GM21576 (cell line): ENCODE measurements around the gene AK2.
"Not testable (repeated sequence)": the region's sequence is repeated elsewhere in the genome, so short reads cannot be mapped to it uniquely, and the experiment has no call there.

Source experiments
- ATAC-seq: cut with Tn5 transposase; IDR thresholded peaks from one replicate; pipeline ENCODE4 v1.9.1; 2021; ENCODE audit warnings: mild to moderate bottlenecking, moderate library complexity; ENCODE audit not compliant: unreplicated experiment

Gene AK2

DNA sequence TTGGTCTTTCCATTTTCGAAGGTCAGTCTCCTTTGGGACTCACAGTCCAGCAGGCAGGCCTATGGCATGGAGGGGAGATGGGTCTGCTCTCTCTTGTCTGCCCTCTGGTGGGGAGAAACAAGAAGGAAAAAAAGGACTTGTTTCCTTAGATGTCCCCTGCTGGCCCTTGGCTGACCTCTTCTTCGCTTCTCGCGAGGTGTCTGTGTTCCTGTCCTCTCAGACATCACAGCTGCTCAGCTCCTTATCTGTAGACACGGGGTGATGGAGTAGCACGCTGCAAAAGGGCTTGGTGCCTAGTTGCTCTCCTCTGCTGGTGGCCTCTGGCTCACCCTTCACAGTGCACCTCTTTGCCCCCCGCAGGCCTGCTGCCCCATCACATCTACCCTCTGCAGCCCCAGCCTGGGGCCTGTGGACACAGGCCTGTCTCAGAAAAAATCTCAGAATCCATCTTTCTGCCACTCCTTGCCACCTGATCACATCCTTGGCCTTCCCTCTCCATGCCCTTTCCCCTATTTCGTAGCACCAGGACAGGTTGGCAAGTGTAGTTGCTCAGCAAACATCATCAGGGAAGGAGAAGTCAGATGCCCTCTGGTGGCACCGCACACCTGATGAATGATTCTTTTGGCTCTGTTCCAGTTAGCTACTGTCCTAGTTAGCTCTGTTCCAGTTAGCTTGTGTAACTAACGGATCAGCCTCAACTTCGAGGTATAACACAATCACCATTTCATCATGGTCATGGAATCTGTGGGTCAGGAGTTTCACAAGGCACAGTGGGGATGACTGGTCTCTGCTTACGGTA lies 18.7 kb upstream of the AK2 start:
- ATAC-seq = no peak

DNA sequence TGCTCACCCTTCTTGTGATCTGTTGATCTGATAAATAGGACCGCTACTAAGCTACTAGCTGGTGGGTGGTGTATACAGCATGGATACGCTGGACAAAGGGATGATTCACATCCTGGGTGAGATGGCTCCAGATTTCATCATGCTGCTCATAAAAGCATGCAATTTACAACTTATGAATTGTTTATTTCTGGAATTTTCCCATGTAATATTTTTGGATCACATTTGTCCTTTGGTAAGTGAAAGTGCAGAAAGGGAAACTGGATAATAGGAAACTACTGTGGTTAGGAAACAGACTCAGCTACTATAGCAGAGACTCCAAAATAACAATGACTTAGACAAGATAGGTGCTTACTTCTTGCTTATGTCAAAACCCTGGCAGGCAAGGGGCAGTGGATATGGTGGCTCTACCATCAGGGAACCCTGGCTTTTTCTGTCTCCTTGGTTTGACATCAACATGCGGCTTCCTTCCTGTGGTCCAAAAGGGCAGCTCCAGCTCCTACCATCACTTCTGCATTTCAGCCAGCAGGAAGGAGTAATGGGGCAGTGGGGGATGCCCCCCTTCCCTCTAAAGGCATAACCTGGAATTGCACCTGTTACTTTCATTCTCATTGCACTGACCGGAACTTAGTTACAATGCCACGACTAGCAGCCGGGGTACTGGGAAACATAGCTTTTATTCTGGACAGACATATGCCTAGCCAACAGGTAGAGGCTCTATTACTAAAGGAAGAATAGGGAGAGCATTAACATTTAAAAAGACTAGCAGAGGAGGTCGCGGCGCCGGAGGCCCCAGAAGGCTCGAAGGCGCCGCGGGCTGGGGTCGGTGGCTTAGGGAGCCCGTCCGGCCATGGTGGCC lies 13.8 kb upstream of the AK2 start:
- ATAC-seq = no peak

DNA sequence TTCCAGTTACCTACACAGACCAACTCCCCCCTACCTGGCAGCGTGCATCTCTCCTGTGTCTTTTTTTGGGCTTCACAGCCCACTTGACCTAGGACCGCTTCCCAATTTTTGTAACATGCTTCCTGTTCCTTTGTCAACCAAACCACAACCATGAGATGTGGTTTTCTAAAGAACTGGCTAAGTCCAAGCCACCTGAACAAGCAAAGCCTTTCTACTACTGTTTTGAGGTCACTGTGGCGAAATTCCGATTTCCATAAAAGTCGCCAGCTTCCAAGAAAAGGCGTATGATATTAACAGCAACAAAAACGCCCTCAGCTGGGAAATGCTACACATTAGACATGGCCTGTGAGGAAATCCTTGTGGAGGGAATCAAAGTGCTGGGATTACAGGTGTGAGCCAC lies 12.7 kb upstream of the AK2 start:
- no peak for ATAC-seq

DNA sequence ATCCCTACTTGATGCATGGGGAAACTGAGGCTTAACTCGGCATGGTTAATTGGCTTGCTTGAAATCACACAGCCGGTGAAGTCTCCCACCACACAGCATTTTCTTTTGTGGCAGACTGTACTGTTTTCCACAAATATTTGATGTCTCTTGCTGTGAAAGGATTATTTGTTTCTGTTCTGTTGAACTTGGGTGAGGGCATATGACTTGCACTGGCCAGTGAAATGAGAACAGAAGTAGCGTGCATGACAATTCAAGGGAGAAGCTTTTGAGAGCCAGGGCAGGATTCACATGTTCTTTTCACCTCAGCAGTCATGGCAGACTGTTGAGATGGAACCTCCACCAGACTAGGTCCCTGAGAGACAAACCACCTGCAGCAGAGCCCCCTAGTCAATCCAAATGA lies 11.7 kb upstream of the AK2 start:
- no peak for ATAC-seq

DNA sequence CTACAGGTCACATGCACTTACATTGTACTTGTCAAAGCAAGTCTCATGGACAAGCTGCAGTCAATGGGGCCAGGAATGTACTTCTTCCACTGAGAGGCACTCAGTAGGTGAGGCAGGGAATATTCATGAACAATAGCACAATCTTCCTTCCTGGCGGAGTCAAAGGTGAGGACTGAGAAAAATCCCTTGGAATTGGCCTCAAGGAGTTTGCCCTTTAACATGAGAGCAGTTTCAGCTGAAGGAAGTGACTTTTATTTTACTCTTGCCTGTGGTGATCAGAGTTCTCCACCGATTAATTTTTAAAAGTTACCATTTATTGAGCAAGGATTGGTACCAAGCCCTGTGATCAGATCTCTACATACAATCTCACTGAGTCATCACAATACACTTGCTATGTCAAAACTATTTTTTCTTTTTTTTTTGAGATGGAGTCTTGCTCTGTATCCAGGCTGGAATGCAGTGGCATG lies 11.2 kb upstream of the AK2 start:
- no peak for ATAC-seq

DNA sequence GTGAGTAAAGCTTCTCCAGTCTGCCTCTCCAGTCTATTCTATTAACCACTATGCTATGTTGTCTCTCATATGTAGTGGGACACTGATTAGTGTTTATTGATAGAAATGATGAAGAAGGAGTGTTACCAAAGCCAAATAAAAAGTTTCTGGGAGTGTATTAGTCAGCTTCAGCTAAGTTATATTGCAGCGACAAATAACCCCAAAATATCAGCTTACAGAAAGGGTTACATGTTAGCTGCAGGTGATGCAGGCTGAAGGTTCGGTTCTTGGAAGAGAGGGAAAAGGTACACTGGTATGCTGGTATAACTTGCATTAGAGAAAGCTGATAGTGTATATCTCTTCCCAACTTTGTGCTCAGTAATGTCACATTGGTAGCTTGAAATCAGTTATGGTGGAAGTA lies 10.6 kb upstream of the AK2 start:
- no peak for ATAC-seq

DNA sequence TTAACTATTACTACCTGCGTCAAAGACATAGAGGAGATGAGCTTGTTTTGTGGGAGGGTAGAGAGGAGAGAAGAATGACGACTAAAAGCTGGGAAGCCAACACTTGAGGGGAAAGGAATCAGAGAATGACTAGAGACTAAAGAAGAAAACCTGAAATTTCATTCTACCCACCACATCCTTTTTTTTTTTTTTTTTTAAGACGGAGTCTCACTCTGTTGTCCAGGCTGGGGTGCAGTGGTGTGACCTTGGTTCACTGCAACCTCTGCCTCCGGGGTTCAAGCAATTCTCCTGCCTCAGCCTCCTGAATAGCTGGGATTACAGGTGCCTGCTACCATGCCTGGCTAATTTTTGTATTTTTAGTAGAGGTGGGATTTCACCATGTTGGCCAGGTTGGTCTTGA lies 9.6 kb upstream of the AK2 start:
- not testable (repeated sequence) for ATAC-seq

DNA sequence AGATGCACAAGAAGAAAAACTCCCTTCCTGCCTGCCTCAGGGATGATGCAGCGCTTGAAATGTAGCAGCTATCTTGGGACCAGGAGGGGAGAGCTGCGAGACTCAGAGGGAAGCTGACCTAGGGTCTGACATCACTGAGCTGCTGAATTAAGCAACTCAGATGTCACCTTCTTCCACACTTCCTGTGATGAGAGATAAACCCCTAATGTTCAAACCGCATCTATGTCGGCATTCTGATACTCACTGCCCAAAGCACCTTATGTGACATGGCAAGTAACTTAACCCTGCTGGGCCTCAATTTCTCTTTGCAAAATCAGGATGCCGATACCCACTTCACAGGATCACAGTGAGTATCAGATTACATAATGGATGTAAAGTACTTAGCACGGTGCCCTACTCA lies 9.1 kb upstream of the AK2 start:
- ATAC-seq = no peak

DNA sequence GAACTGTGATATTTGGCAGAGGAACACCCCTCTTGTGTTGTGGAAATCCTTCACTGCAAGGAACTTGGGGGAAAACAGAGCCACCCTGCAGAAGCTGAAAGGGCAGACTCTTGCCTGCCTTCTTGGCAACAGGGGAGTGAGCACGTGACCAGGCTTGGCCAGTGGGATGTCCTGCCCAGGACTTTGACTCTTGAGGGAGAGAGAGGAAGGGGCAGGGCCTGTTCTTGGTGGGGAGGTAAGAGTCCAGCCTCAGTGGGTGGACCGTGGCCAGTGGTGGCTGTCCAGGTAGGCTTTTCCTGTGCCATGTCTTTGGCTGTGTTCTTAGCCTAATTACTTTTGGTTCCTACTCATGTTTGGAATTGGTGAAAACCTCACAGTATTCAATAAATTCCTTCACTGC lies 8.6 kb upstream of the AK2 start:
- no peak for ATAC-seq

DNA sequence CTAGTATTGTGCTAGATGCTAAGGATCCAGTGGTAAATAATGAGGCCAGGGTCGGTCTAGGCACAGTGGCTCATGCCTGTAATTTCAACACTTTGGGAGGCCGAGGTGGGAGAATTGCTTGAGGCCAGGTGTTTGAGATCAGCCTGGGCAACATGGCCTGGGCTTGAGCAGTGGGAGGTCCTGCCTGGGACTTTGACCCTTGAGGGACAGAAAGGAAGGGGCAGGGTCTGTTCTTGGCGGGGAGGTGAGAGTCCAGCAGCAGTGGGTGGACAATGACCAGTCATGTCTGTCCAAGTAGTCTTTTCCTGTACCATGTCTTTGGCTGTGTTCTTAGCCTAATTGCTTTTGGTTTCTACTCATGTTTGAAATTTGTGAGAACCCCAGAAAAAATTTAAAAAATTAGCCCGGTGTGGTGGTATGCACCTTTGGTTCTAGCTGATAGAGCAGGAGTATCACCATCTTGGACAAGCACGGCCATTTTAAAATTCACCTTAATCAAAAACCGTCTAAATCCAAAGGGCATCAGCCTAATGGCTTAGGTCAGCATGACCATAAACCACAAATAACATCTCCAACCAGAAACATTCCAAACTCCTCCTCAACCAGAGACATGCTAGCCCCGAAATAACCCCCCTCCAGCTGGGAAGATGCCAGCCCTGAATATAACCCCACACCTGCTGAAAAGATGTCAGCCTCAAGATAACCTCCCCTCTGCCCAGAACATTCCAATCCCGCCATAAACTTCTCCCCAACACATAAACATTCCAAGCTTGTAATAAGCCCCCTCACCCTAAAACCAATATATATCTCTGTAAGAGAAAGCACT lies 6.8 kb upstream of the AK2 start:
- no peak for ATAC-seq

DNA sequence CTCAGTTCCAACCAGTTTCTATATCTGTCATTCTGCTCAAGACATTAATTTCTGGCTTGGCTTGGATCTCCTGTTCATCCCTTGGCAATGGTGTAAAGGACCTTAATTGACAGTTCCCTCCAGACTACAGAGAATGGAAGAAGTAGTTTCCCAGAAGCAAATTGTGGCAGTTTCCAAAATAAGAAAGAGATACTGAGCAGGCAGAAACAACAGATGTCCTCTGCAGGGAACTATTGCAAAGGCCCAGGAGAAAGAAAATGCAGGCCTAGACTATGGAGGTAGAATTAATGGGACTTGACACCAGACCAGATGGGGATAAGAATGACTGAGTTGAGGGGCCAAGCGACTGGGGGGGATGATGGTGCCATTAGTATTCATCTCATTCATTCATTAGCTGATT lies 6.1 kb upstream of the AK2 start:
- no peak for ATAC-seq

DNA sequence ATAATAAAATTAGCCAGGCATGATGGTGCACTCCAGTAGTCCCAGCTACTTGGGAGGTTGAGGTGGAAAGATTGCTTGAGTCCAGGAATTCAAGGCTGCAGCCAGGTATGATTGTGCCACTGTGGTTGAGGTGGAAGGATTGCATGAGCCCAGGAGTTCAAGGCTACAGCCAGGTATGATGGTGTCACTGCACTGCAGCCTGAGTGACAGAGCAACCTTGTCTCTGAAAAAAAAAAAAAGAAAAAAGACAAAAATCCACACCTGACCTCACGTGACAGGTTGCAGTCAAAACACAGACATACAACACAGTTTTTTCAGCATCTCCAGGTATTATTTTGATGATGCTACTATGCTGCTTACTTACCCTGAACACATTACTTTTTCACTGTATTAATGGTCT lies 4.3 kb upstream of the AK2 start:
- no peak for ATAC-seq

DNA sequence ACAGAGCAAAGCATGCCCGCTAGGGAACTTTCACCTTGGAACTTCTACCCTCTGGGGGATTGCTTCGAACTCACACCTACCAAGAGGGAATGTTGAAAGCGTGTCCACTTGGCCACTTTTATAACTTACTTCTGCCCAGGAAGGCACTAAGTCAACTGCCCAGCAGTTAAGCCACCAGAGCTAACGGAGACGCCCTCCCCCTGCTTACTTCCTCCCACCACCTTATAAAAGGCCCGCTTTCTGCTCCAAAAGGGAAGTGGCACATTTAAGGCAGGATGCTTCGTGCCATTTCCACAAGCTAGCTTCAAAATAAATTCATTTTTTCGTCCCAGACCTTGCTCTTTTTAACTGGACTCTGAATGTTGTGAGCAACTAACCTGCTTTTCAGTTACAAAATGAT lies 3.2 kb upstream of the AK2 start:
- no peak for ATAC-seq

DNA sequence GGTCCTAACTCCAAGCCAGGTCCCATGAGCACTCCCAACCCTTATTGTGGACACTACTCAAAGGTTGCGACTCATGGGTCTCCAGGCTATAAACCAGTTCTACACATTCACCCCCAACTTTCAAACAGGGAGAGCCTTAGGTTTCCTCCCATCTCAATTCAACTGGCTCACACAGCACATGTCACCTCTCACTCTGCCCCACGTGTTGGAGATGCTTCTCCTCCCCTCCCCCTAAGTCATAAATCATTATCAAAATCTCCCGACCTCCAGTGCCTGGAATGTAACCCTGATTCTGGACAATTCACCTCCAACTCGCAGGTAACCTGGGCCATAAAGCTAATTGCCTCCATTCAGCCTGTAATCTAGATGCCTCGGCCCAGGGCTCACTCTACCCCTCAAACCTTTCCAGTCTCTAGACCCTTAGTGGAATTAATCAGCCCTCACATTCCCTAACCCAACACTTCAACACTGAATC lies 595 bp downstream of the AK2 start:
- no peak for ATAC-seq

DNA sequence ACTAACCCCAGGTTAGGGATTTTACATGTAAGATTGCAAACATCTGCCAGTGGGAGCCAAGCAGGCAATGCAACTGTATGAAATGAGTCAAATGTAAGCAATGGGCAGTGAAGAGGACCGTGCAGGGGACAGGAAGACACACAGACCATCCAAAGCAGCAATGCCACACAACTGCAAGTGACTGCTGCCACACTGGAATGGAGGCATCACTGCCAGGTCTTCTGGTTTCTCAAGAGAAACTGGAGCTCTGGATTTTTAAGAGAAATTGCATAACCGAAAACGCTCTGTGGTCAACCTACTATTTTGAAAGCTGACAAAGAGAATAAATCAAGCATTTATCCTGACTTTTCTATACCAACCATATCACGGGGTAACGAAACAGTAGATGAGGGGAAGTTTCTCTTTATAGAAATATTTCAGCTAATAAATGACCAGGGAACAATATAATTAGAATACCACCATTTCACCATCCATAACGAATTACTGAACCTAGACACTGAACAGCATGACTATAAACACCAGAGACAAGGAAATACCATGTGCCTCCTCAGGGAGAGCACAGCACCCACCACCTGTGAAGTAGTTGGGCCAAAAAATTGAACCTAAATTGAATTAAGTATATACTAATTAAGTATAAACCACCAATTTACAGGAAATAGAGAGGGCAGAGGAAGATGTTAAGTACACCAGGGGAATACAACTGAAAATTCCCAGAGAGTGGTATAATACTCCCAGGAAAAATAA lies 4.4 kb downstream of the AK2 start:
- no peak for ATAC-seq

DNA sequence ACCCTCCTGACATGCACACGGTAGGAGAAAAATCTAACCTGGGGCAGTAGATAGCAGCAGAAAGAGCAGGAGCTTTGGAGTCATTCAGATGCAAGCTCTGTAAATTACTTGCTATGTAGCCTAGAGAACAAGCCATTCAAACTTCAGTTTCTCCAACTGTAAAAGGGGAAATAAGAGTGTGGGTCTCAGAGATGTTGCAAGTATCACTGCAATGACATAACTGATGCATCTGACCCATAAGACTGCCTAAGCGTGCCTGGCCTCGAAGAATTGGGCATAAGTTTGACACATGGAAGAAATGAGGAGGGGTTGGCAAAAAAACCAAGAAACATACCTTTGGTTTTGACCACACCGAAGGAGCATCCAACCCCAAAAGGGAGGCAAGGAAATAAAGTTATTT lies 5.2 kb downstream of the AK2 start:
- no peak for ATAC-seq

DNA sequence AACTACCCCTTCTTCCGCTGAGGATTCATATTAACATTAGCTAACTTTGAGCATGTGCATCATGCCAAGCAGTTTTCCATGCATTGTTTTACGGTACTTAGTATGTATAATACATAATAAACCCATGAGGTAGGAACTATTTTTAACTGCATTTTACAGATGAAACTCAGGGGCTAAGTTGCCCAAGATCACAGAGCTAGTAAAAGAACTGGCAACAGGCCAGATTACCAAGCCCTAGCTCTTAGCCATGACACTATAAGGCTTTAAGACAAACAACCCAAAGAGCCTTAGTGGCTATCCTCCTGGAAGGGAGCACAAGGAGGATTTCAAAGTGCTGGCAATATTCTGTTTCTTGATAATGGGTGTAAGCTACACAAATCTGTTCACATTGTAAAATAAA lies 6.1 kb downstream of the AK2 start:
- no peak for ATAC-seq

DNA sequence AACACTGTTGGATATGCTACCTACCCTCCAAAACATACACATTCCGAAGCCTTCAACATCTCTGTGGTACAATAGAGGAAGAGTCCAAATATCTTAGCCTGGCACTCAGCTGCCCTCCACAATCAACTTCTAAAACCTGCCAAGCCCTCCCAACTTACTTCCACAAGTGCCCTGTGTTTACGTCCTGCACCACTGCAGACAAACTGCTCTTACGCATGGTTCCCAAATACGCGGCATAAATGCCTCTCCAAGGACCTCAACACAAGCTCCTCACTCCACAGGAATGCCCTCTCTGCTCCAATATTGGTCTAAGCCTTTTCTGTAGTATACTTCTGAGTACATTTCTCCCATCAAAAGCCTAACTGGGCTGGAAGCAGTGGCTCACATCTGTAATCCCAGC lies 6.8 kb downstream of the AK2 start:
- no peak for ATAC-seq

DNA sequence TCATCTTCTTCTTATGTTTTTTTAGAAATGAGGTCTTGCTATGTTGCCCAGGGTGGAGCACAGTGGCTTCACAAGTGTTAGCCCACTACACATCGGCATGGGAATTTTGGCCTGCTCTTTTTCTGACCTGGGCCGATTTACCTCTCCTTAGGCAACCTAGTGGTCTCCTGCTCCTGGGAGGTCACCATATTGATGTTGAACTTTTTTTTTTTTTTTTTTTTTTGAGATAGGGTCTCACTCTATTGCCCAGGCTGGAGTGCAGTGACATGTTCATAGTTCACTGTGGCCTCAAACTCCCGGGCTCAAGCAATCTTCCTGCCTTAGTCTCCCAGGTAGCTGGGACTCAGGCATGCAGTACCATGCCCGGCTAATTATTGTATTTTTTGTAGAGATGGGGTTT lies 7.5 kb downstream of the AK2 start:
- no peak for ATAC-seq

DNA sequence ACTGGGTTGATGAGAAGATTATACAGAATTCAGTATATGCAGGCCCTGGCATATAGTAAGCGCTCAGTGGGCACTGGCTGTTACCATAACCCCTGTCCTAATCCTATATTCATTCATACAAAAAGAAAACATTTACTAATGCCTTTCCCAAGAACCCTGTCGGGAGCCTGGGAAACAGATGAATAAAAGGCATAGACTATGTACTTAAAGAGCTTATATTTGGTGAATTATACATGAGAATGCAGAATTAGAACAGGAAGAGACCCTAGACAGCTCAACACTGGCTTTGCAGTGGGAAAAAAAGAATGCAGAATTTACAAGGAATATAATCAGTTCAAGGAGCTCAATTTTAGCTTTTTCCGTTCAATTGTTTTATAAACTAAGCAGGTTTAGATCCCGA lies 10.9 kb downstream of the AK2 start:
- no peak for ATAC-seq

DNA sequence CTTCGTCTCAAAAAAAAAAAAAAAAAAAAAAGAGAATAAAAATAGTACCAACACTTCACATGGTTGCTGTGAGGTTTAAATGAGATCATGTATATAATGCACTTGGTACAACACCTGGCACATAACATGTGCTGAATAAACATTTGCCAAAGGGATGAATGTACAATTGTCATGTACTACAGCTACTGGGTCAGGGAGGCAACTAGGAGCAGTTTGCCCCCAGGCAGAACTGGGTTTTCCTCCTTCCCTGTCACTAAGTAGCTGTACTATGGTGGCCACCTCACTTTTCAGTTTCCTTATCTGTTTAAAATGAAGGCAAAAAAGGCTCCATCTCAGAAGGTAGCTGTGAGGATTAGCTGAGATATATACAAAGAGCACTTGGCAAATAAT lies 11.5 kb downstream of the AK2 start:
- no peak for ATAC-seq
